Hematopoietic multipotent progenitor cell treated with erythropoietin and hydrocortisone succinate and interleukin-3 and kit ligand, for 4 days (in vitro differentiated cells): Measurements from ENCODE around the gene PLCH2.
"Not testable (repeated sequence)": the region's sequence is repeated elsewhere in the genome, so short reads cannot be mapped to it uniquely, and the experiment has no call there.

Experiments
- DNase-seq: peaks from one replicate; pipeline ENCODE4 v3.0.0-alpha.2; 2015

The PLCH2 gene

DNA sequence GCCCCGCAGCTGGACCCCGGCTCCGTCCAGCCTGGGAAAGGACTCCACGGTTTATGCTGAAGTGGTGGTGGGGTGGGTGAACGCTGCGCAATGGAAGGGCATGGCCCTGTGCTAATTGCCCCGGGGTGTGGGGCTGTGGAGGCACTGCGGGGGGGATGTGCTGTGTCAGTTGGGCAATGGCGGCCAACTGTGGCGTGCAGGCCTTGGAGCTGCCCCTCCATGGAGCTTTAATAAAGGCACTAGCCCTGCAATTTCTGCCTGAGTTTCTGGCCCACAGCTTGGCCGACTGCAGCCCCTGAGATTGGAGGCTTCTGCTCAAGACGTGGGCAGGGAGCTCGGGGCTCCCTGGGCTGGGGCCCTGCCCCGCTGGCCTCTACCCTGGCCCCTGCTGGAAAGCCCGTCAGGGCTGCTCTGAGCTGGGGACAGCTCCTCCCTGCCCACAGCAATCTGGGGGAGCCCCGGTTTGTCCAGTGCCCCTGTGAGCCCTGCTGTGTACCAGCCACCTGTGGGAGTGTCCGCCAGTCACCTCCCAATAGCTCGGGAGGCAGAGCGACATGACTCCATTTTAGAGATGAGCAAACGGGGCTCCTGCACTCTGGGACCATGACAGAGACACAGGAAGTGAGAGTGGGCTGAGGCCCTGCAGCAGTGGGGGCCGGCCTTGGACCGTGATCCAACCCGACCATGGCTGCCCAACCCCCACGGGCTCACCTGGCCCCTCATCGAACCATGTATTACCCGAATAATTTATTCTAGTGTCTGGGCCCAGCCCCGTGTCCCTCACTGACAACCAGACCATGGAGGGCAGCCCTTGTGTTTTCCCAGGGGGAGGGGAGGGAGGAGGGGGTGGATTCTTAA, 71.3 kb downstream of the PLCH2 start:
- peak; percentile 33 for DNase-seq

DNA sequence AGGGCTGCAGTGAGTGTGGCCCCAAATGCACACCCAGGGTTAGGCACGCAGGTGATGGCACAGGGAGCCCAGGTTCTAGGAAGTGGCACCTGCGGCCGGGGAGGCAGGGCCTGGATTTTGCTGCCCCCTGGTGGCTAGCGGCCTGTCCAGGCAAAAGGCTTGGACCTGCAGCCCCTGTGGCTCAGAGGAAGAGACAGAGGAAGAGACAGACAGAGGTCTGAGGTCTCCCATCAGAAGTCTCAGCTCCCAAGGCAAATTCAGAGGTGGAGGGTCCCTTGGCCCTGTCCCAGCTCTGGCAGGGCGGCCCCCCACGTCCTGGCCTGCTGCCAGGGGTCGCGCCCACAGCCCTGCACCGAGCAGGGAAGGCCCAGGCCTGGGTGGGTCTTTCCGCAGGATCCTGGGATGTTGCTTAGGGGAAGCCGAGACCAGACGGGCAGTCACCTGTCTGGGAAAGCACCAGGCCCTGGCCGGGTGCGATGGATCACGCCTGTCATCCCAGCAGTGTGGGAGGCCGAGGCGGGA, 72.0 kb downstream of the PLCH2 start:
- peak; percentile 91 for DNase-seq

DNA sequence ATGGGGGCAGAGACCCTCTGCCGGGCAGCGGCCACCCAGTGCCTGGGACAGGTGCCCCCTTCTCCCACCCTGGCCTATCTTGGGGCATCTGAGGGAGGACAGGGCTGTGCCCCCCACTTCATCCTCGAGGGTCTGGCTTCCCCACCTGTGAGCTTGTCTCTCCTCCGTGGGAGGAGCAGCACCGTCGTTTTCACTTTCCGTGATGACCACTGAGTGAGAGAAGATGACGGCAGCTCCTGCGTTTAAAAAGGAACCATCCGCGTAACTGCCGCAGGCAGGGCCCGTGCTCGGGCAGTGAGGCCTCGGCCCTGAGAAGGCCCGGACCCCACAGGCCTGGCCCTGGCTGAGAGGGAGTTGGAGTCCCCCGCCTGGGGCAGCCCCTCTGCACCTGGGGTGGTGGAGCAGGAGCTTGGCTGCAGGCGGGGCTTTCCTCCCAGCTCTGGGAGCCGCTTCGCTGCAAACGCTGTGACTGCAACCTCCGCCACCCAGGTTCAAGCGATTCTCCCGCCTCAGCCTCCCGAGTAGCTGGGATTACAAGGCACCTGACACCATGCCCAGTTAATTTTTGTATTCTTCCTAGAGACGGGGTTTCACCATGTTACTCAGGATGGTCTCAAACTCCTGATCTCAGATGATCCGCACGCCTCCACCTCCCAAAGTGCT, 73.4 kb downstream of the PLCH2 start:
- DNase-seq, result not testable (repeated sequence)

DNA sequence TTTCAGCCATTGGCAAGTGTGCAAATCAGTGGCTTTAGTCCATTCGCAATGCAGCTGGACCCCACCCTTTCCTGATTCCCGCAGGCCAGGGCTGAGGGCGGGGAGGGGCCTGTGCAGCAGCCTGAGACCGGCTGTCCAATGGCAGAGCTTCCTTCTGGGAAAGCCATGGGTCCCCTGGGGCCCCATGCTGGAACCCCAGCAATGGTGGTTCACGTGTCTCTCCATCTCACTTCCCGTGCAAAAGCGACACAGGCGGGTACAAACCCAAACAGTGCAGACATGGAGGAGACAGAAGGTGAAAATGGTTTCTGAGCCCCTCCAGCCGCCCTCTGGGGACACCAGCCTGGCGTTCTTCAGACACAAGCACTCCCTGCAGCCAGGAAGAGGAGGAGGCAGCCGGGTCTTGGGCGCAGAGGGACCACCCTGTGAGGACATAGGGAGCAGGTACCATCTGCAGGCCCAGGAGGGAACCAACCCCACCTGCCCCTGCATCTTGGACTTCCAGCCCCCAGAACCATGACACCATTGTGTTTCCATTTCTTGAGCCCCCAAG, 74.3 kb downstream of the PLCH2 start:
- not testable (repeated sequence) for DNase-seq

DNA sequence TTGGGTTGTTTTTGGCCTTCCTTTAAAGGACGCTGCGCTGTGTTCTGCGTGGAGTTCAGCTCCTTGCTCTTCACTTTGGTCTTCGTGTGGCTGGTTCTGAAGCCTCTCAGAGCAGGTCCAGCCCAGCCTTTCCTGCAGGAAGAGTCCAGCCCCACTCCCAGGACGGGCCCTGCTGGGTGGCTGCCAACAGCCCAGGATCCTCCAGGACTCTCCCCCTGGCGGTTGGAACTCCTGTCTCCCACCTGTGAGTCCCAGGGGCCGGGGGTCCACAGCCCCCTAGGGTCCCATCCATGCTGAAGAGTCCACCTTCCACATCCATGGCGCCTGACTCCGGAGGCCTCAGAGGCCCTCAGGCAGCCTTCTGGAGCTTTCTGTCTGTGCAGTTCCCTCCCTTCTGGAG, 75.5 kb downstream of the PLCH2 start:
- DNase-seq, result not testable (repeated sequence)

DNA sequence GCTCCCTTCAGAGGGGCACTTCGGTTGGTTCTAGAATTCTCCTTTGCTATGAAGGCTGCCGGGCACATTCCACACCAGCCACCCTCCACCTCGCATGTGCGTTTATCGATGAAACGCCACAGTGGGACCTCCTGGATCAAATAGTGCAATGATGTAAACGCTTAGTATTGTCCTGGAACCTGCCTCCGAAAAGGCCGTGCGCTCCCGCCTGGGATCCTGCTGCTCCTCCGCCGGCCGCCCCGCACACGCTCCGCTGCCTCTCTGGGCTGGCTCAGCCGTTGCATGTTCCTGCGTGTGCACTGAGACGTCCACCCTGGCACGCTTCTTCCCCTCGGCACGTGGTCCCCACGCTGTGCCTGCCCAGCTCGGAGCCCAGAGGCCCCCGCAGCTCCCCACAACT, 76.1 kb downstream of the PLCH2 start:
- no peak for DNase-seq

DNA sequence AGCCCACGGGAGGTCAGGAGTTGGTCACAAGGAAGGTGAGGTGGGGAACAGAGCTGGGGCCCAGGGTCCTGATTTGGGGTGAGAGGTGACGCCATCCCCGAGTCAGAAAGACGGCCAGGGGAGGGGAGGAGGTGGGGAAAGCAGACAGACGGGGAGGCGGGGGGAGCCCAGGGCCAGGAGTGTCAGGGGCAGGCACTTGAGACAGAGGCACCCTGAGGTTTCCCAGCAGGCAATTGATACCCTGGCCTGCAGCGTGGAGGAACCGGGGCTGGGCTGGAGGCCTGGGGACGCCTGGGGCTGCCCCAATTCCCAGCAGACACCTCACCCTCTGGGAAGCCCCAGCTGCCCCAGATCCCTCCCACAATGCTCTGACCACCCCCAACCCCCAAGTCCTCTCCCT, 77.0 kb downstream of the PLCH2 start:
- not testable (repeated sequence) for DNase-seq

DNA sequence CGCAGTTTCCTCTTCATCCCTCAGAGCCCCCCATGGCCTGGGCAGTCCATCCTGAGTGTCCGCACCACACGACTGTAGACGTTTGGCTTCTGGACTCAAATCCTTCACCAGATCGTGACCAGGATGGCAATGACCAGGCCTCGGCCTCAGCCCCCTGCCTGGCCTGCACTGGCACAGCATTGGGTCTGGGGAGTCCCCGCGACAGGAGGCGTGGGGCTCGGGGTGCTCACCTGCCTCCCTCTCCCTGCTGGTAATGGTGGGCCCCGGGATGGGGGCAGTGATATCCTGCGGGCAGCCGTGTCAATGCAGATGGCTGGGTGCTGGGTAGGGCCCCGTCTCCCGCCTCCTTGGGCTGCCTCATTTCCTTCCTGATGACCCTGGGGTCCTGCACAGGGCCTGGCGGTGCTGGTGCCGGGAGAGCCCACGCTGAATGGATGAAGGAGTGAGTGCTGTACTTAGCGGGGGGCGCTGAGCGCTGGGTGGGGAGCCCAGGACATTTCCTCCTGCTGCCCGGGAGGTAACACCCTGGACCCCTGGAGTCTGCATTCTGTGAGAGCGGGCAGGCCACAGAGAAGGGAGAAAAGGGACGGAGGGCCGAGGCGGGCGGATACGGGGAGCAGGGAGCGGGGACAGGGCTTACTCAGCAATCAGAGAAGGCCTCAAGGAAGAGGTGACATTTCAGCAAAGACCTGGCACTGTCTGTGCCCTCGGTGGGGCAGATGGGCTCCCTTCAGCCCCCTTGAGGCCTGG, 78.0 kb downstream of the PLCH2 start:
- no peak for DNase-seq

DNA sequence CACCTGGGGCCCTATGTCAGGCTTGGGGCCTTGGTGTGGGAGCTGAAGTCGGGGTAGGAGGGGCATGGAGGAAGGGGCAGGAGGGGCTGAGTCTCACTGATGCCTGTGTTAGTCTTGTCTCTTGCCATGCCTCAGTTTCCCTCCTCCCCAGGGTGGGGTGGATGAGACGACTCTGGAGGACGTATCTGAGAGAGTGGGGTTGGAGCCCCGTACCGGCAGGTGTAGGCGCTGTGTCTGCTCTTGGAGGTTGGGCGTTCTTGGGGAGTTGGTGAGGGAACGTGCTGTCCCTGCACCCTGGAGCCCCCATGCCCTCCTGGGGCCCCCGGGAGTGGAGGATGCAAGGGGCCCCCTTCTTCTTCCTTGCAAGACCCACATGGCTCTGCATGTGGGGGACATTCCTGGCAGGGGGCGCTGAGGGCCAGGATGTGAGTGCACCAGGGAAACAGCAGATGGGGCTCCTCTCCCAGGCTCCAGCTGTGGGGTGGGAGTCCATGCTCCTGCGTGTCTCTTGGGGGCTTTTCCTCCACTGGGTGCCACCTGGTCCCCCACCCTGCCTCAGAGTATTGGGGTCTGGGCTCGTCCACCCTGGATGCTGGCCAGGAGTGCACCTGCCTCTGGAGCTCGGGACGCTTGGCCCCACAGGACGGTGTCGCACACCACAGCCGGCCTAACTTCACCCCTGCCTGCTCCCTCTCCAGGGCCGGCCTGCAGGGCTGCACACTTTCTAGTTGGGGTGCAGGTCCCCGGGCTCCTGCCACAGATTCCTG, 78.7 kb downstream of the PLCH2 start:
- peak; percentile 82 for DNase-seq
